A673 (cell line): Measurements from ENCODE around the gene FAM9C. TPM values are rescaled to one million over a fixed set of nuclear protein-coding genes. Genes with fewer than 3 reads are reported as not detected.
"Not testable (repeated sequence)": the region's sequence is repeated elsewhere in the genome, so short reads cannot be mapped to it uniquely, and the experiment has no call there.

ENCODE experiments used
- BruUV-seq: library from RNA; stranded (reverse); fragments of 400-500 nt; replicated peaks from 2 replicates; lab custom pipeline; 2021; lab: Mats Ljungman, UMichigan
- CTCF ChIA-PET: fragments of 300-600 bp; sonication (Branson Sonifier 250); formaldehyde crosslinking; loops from one replicate; lab custom pipeline; 2022; ENCODE audit warnings: antibody characterized with exemption; lab: Charles Lee
- POLR2A ChIA-PET: fragments of 300-600 bp; sonication (Branson Sonifier 250); formaldehyde crosslinking; loops from one replicate; lab custom pipeline; 2022; ENCODE audit warnings: antibody characterized with exemption; ENCODE audit not compliant: low non-redundant PET; lab: Charles Lee
- DNase-seq: peaks from one replicate; pipeline ENCODE4 v3.0.0-alpha.2; 2015; ENCODE audit warnings: low spot score
- H3K27ac ChIP-seq: fragments of 200-600 bp; sonication (generic); 2 replicates; pipeline ENCODE4 v1.5.1; 2016; ENCODE audit warnings: mixed run types, low read depth, mild to moderate bottlenecking, mixed read lengths, antibody characterized with exemption, low read length; ENCODE audit not compliant: poor library complexity, severe bottlenecking
- H3K27me3 ChIP-seq: fragments of 200-600 bp; sonication (generic); replicated peaks from 2 replicates; pipeline ENCODE4 v1.6.1; 2017; ENCODE audit warnings: mixed run types, low read depth, mild to moderate bottlenecking, mixed read lengths, antibody characterized with exemption, low read length; ENCODE audit not compliant: insufficient read depth, poor library complexity
- H3K36me3 ChIP-seq: fragments of 200-600 bp; sonication (generic); 2 replicates; pipeline ENCODE4 v1.6.1; 2016; ENCODE audit warnings: mixed run types, mild to moderate bottlenecking, mixed read lengths, antibody characterized with exemption, low read length; ENCODE audit not compliant: insufficient read depth, poor library complexity, severe bottlenecking
- H3K4me1 ChIP-seq: fragments of 200-600 bp; sonication (generic); 2 replicates; pipeline ENCODE4 v1.6.1; 2017; ENCODE audit warnings: mixed run types, mild to moderate bottlenecking, mixed read lengths, antibody characterized with exemption, low read length; ENCODE audit not compliant: insufficient read depth, poor library complexity, severe bottlenecking
- H3K4me3 ChIP-seq: fragments of 200-600 bp; sonication (generic); 2 replicates; pipeline ENCODE4 v1.5.1; 2016; ENCODE audit warnings: low read depth, mixed run types, mild to moderate bottlenecking, mixed read lengths, low read length; ENCODE audit not compliant: poor library complexity, severe bottlenecking
- H3K9me3 ChIP-seq: fragments of 200-600 bp; sonication (generic); 2 replicates; pipeline ENCODE4 v1.6.1; 2016; ENCODE audit warnings: mixed run types, low read depth, mild to moderate bottlenecking, mixed read lengths, antibody characterized with exemption, low read length; ENCODE audit not compliant: poor library complexity, severe bottlenecking
- CTCF ChIP-seq: fragments of 300-800, 200-600 bp; sonication (generic); conservative IDR thresholded peaks from 2 replicates; pipeline ENCODE4 v1.5.1; 2017; ENCODE audit warnings: low read depth, mild to moderate bottlenecking, antibody characterized with exemption, low read length, moderate library complexity, mixed read lengths
- EZH2 ChIP-seq: fragments of 200-600 bp; sonication (generic); IDR thresholded peaks from 2 replicates; pipeline ENCODE4 v1.6.1; 2017; ENCODE audit warnings: borderline replicate concordance, low read depth, mild to moderate bottlenecking, mixed read lengths, antibody characterized with exemption, low read length; ENCODE audit not compliant: poor library complexity, severe bottlenecking
- intact Hi-C: fragments of 100-400 bp; cut with micrococcal nuclease; formaldehyde crosslinking; loops from one replicate; pipeline ENCODE4 v1.10.0; 2022; ENCODE audit not compliant: unreplicated experiment
- total RNA-seq: library from RNA; stranded (reverse); gene quantifications from 2 replicates; pipeline ENCODE4 v1.2.3, GENCODE V29; 2021

The FAM9C gene
- total RNA-seq, 1 experiment from 2014 or later, result not detected

GRCh38 chrX:13023979-13024378 lies 20.4 kb downstream of the FAM9C start:
- Histone ChIP-seq H3K9me3 (no peaks in the 10 kb centered on the region), H3K4me1 (peaks cover 3% of the 10 kb centered on the region), H3K36me3 (no peaks in the 10 kb centered on the region), H3K27me3 (no peaks in the 10 kb centered on the region), H3K27ac (no peak overlapping the region), H3K4me3 (no peak overlapping the region)
- ChIA-PET POLR2A (no interaction called here), CTCF (no interaction called here)
- BruUV-seq, result no TSS peak
- DNase-seq, result no peak
- TF ChIP-seq EZH2, result no peak
- no peak for TF ChIP-seq CTCF
- intact Hi-C loops, result no loop called here

- no peak overlapping the region for H3K4me3 ChIP-seq
- no peaks in the 10 kb centered on the region for H3K4me1 ChIP-seq
- CTCF ChIA-PET, result no interaction called here
- no peaks in the 10 kb centered on the region for H3K9me3 ChIP-seq
- no TSS peak for BruUV-seq
- intact Hi-C loops, result no loop called here
- no peaks in the 10 kb centered on the region for H3K27me3 ChIP-seq
- no peak for TF ChIP-seq EZH2
- TF ChIP-seq CTCF, result no peak
- no peaks in the 10 kb centered on the region for H3K36me3 ChIP-seq
- POLR2A ChIA-PET, result no interaction called here
- DNase-seq, result no peak
- H3K27ac ChIP-seq, result no peak overlapping the region
Measured at GRCh38 chrX:13023567-13023966, 20.9 kb downstream of the FAM9C start.

- ChIA-PET CTCF (no interaction called here), POLR2A (no interaction called here)
- intact Hi-C loops, result no loop called here
- H3K27me3 ChIP-seq, result no peaks in the 10 kb centered on the region
- TF ChIP-seq CTCF, result no peak
- no peak for TF ChIP-seq EZH2
- H3K36me3 ChIP-seq, result no peaks in the 10 kb centered on the region
- no TSS peak for BruUV-seq
- H3K9me3 ChIP-seq, result no peaks in the 10 kb centered on the region
- H3K4me3 ChIP-seq, result no peak overlapping the region
- no peaks in the 10 kb centered on the region for H3K4me1 ChIP-seq
- no peak overlapping the region for H3K27ac ChIP-seq
- DNase-seq, result no peak
Measured at GRCh38 chrX:13022926-13023325, 21.5 kb downstream of the FAM9C start.

GRCh38 chrX:13016731-13017130 lies 27.7 kb downstream of the FAM9C start:
- BruUV-seq, POLR2A ChIA-PET, intact Hi-C loops, DNase-seq, H3K27me3 ChIP-seq, H3K27ac ChIP-seq, H3K4me3 ChIP-seq, CTCF ChIA-PET, H3K9me3 ChIP-seq, H3K4me1 ChIP-seq, H3K36me3 ChIP-seq: not testable (repeated sequence)
